HuH-7 (cell line): ENCODE data around the gene CD44.

Experiments used
- DNase-seq: peaks from one replicate; pipeline ENCODE4 v3.0.0; 2011; ENCODE audit warnings: low spot score

Gene CD44

DNA sequence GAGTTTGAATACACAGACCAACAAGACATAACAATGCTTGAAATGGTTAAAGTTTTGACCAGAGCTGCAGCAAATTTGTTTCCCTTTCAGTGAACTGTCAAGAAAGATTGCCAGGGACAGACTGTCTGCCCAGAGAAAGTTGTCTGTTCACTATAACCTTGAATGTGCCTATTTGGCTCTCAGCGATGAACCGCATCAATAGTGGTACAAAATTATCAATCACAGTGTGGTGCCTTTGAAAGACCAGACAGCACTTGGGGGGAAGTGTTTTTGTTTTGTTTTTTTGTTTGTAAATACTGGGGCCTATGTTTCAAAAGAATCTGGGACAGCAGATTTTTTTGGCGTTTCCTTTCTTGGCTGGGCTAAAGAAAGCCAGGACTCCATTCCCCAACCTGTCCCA is 123.1 kb downstream of the CD44 start:
- no peak for DNase-seq

DNA sequence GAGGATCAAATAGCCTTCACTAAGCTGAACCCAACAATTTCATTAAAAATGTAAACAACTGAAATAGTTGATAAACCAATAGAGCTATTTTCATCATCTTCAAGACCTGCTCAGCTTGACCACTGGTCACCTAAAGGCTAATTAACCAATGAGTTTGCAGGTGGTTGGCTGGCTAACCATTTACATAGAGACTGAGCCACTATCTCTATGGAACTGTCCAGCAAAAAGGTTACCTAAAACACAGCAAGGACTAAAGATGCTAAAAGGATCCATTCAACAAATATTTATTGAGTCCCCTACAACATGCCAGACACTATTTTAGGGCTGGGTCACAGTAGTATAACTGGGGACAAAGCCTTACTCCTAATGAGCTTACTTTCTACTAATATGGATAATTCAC is 123.8 kb downstream of the CD44 start:
- DNase-seq: no peak

DNA sequence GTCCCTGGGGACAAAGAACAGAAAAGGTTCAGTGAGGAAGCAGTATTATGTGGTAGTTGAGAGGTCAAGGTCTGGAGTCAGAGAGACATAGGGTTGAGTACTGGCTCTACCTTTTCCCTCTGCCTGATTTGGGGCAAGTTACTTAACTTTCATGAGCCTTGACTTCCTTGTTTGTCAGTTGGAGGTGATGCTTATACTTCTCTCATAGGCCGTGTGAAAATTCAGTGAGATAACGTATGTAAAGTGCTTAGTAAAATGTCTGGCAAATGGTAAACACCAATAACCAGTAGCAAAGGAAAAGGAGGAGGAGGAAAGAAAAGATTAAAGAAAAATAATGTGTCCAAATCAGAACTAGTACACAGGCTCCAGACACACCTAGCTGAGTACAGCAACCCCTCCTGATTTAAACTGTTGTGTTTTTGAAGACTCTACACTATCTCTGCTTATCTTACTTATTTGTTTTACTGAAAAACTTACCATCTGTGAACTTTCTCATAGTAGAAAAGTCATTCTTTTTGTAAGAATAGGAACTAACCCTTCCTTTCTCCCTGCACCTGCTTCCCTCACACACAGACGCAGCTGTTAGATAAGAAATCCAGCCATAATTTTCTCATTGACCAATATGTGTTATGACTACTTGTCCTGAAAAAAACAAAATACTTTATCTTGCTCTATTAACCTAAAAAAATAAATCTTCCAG is 126.9 kb downstream of the CD44 start:
- no peak for DNase-seq

GRCh38 chr11:35267504-35267903 is 128.5 kb downstream of the CD44 start:
- no peak for DNase-seq

GRCh38 chr11:35270342-35270741 is 131.4 kb downstream of the CD44 start:
- DNase-seq: no peak

DNA sequence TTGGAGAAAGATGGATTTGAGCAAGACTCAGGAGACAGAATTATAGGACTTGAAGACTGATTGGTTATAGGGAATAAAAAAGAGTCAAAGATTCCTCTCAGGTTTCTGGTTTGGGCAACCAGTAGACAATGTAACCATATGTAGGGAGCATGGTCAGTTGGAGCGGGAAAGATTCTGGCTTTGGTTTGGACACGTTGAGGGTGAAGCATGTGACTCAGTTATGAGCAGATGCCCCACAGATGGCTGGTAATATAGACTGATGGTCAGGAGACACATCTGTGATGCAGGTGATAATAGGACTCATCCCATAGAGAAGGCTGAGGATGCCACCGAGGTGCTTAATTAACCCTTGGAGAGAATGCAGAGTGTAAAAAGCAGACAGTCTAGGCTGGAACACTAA is 132.1 kb downstream of the CD44 start:
- no peak for DNase-seq

DNA sequence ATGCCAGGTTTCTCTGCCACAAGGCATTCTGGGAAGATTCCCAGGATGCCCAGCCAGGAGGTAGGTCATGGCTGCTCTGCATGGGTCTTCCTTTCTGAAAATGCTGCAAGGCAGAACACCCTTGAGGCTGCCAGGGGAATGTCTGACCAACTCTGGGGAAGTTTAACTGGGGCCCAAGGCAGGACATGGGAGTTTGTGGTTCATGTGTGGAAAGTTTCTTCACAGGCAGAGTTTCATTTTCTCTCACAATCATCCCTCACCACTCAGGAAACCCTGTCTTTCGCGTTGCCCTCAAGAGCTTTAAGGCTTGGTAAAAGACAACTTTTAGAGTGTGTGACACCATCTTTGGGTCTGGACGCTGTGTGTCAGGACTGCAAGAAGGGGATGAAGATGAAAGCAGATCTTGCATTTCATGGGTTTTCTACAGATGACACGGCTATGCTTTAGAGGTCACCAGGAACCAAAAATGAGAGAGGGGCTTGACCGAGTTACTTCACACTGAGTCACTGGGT is 133.5 kb downstream of the CD44 start:
- no peak for DNase-seq

DNA sequence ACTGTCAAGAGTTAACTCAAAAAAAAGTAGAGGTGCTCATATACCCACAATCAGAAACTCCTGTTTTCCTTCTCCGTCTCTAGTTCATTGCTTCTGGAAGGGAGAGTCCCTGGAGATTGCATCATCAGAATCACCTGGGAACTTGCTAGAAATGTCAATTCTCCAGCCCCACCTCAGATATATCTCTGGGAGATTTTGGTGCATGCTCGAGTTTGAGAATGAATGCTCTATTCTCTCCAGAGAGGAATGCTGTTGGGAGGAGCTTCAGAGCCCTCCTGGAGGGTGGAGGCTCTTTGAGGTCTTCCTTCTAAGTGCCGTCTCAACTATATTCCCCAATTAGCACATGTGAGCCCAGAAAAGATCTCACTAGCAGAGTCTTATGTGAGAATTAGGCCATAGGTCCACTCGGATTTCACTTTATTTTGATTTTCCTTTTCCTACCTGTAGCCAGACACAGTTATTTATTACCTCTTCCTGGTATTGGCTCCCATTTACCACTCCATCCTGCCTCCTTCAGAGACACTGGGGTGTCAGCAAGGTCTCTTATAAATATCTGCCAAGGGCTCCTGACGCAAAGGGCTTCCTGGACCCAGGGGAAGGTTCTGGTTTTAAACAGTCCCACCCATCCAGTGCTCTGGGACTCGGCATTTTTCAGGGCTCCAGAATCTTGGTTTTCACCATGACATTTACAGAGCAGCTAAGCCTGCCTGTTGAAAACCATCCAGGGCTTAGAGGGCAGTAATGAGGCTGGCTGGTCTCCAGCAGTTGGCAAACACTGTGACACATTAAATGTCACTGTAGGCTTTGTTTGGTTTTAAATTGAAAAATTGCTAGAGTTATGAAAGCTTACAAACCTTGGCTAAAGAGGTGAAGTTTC is 136.2 kb downstream of the CD44 start:
- DNase-seq: no peak

DNA sequence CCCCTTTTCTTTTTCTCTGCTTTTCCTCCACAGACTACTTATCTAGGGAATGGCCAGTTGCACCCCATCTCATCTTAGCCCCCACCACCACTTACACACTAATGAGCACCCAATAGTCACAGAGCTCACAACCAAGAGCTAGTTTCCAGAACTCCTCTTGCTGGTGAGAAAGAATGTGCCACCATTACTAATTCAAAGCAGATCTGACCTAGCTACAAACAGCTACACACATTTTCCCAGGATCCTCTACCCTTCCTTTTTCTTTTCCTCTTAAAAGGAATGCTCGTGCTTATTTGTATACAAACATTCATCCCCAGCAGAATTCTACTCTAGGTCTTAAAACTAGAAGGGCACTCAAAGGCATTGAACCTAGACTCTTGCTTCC is 136.8 kb downstream of the CD44 start:
- DNase-seq: no peak

GRCh38 chr11:35276396-35277145 is 137.6 kb downstream of the CD44 start:
- no peak for DNase-seq

- DNase-seq: no peak
Measured at GRCh38 chr11:35277827-35278226, 138.9 kb downstream of the CD44 start.

DNA sequence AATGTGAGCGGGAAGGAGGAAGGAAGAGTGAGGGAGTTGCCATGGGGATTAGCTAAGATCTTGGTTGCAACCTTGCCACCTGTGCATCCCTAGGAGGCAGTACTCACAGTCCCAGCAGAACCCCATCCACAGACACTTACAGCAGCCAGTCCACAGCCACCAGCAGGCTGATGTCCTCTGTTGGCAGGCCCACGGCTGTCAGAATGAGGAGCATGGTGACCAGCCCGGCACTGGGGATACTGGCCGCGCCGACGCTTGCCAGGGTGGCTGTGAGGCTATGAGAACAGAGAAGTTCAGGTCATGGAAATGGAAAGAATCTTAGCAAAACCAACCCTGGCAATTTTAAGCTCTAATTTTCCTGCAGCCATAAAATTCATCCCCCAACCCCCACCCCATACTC is 141.8 kb downstream of the CD44 start:
- no peak for DNase-seq

GRCh38 chr11:35281169-35281688 is 142.3 kb downstream of the CD44 start:
- DNase-seq: no peak
